NB4 (cell line): ENCODE measurements around the gene EHD1.

Experiments used
- POLR2A ChIP-seq: IDR thresholded peaks from 2 replicates; pipeline ENCODE4 v1.6.1; 2011; ENCODE audit warnings: mild to moderate bottlenecking; ENCODE audit not compliant: insufficient read length; ENCODE audit errors: extremely low read depth
- TF ChIP-seq, protein P1 (sequence below): IDR thresholded peaks from one replicate; pipeline ENCODE4 v1.5.1; 2012; ENCODE audit warnings: low read depth, low read length

DNA sequence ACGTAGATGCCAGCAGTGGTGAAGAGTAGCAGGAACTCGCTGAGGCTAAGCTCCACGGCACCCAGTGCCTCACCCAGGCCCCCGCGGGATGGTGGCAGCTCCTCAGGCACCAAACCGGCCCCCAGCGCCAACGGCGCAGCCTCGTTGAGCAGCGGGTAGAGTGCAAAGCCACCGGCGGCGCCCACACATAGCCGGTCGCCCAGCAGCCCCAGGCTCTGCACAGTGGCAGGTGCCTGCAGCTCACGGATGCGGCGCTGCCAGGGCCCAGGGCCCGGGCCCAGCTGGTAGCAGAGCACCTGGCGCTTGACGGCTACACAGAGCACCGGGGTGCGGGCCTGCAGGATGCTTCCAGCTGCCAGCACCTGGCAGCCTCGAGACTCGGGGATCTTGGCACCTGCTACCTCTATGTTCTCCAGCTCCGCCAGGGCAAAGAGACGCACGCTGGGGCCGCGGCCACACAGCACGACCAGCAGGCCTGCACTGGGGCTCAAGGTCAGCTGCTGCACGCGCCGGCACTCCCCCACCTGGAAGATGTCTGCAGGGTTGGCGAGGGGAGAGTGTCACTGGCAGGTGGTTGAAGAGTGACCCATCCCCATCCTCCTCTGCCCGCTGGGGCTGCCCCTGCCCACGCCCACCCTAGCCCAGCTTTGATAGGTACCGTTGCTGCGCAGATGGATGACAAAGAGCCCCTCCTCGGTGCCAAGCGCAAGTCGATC lies 48.7 kb downstream of the EHD1 start:
- TF ChIP-seq, protein P1, sequence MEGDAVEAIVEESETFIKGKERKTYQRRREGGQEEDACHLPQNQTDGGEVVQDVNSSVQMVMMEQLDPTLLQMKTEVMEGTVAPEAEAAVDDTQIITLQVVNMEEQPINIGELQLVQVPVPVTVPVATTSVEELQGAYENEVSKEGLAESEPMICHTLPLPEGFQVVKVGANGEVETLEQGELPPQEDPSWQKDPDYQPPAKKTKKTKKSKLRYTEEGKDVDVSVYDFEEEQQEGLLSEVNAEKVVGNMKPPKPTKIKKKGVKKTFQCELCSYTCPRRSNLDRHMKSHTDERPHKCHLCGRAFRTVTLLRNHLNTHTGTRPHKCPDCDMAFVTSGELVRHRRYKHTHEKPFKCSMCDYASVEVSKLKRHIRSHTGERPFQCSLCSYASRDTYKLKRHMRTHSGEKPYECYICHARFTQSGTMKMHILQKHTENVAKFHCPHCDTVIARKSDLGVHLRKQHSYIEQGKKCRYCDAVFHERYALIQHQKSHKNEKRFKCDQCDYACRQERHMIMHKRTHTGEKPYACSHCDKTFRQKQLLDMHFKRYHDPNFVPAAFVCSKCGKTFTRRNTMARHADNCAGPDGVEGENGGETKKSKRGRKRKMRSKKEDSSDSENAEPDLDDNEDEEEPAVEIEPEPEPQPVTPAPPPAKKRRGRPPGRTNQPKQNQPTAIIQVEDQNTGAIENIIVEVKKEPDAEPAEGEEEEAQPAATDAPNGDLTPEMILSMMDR, result no peak
- TF ChIP-seq POLR2A, result no peak
